Ascending aorta (tissue), 2 donors: ENCODE measurements around the gene KRT1. TPM values are rescaled to one million over a fixed set of nuclear protein-coding genes. Genes with fewer than 3 reads are reported as not detected.
"Not testable (repeated sequence)": the region's sequence is repeated elsewhere in the genome, so short reads cannot be mapped to it uniquely, and the experiment has no call there.

Source experiments
- DNase-seq, 2 donors: peaks; one replicate each; pipeline ENCODE4 v3.0.0-alpha.2; 2019; ENCODE audit warnings: low spot score in 2 of 2
- H3K27ac ChIP-seq, 2 donors: fragments of 200-600 bp; sonication (generic); one replicate each; pipeline ENCODE4 v1.5.1; 2016 to 2017; ENCODE audit warnings: mild to moderate bottlenecking in 1 of 2
- H3K27me3 ChIP-seq: fragments of 200-600 bp; sonication (generic); one replicate; pipeline ENCODE4 v1.5.1; 2017
- H3K36me3 ChIP-seq, 2 donors: fragments of 200-600 bp; sonication (generic); one replicate each; pipeline ENCODE4 v1.5.1; 2016
- H3K4me1 ChIP-seq, 2 donors: fragments of 200-600 bp; sonication (generic); one replicate each; pipeline ENCODE4 v1.5.1; 2016 to 2017; ENCODE audit warnings: mild to moderate bottlenecking in 1 of 2
- H3K4me3 ChIP-seq, 2 donors: fragments of 200-600 bp; sonication (generic); one replicate each; pipeline ENCODE4 v1.5.1; 2016 to 2017; ENCODE audit warnings: mild to moderate bottlenecking in 1 of 2
- H3K9me3 ChIP-seq, 2 donors: fragments of 200-600 bp; sonication (generic); one replicate each; pipeline ENCODE4 v1.5.1; 2016
- CTCF ChIP-seq, 3 experiments: fragments of 200-600 bp in 2 of 3; fragments of 450-650 bp in 1 of 3; sonication (generic) in 2 of 3; IDR thresholded peaks; one replicate each; pipeline ENCODE4 v1.5.1; 2016 to 2019; ENCODE audit warnings: antibody characterized with exemption in 3 of 3, mild to moderate bottlenecking in 1 of 3, moderate library complexity in 1 of 3
- intact Hi-C: fragments of 100-400 bp; cut with DNase I; formaldehyde crosslinking; loops from one replicate; pipeline ENCODE4 v1.15.1; 2023
- total RNA-seq: library from RNA; depleted of rRNA; stranded (reverse); fragments of >200 nt; gene quantifications from one replicate; pipeline ENCODE4 v1.1.0, GENCODE V29; 2016

The KRT1 gene
- total RNA-seq, 1 donor from 2014 or later = not detected

- Histone ChIP-seq H3K9me3 (no peaks in the 10 kb centered on the region), H3K36me3 (no peaks in the 10 kb centered on the region), H3K4me3 (no peak overlapping the region), H3K27ac (no peak overlapping the region), H3K4me1 (no peaks in the 10 kb centered on the region), H3K27me3 (no peaks in the 10 kb centered on the region)
- no peak for TF ChIP-seq CTCF (IDR thresholded peaks at IDR 0.05)
- no peak for DNase-seq
- intact Hi-C loops = no loop called here
These were observed 7.8 kb downstream of the KRT1 start for GRCh38 chr12:52672321-52672933.

GRCh38 chr12:52670961-52671360 lies 9.2 kb downstream of the KRT1 start:
- DNase-seq = no peak
- no peak for TF ChIP-seq CTCF (IDR thresholded peaks at IDR 0.05)
- H3K36me3 ChIP-seq = no peaks in the 10 kb centered on the region
- H3K4me1 ChIP-seq = no peaks in the 10 kb centered on the region
- no peaks in the 10 kb centered on the region for H3K27me3 ChIP-seq
- no peak overlapping the region for H3K4me3 ChIP-seq
- no peak overlapping the region for H3K27ac ChIP-seq
- intact Hi-C loops = no loop called here
- H3K9me3 ChIP-seq = no peaks in the 10 kb centered on the region

- DNase-seq = no peak
- intact Hi-C loops = no loop called here
- Histone ChIP-seq H3K27ac (no peak overlapping the region), H3K4me3 (no peak overlapping the region), H3K27me3 (no peaks in the 10 kb centered on the region), H3K9me3 (no peaks in the 10 kb centered on the region), H3K4me1 (no peaks in the 10 kb centered on the region), H3K36me3 (no peaks in the 10 kb centered on the region)
- no peak for TF ChIP-seq CTCF (IDR thresholded peaks at IDR 0.05)
These were observed 9.7 kb downstream of the KRT1 start for GRCh38 chr12:52670506-52670905.

GRCh38 chr12:52669941-52670340 lies 10.3 kb downstream of the KRT1 start:
- intact Hi-C loops, H3K27ac ChIP-seq: not testable (repeated sequence)

GRCh38 chr12:52669426-52669825 lies 10.8 kb downstream of the KRT1 start:
- no peak for DNase-seq
- Histone ChIP-seq H3K4me3 (no peak overlapping the region), H3K27me3 (no peaks in the 10 kb centered on the region), H3K4me1 (no peaks in the 10 kb centered on the region), H3K36me3 (no peaks in the 10 kb centered on the region), H3K27ac (no peak overlapping the region), H3K9me3 (no peaks in the 10 kb centered on the region)
- no peak for TF ChIP-seq CTCF (IDR thresholded peaks at IDR 0.05)
- intact Hi-C loops = no loop called here

More at GRCh38 chr12:52669941-52670340, 10.3 kb downstream of the KRT1 start:
- H3K9me3 ChIP-seq, DNase-seq, H3K4me1 ChIP-seq, H3K4me3 ChIP-seq, H3K27me3 ChIP-seq, H3K36me3 ChIP-seq: not testable (repeated sequence)

- no peak for TF ChIP-seq CTCF (IDR thresholded peaks at IDR 0.05)
- no peak for DNase-seq
- intact Hi-C loops = no loop called here
These were observed 12.3 kb downstream of the KRT1 start for GRCh38 chr12:52667931-52668330.

More at GRCh38 chr12:52667931-52668330, 12.3 kb downstream of the KRT1 start:
- no peaks in the 10 kb centered on the region for H3K9me3 ChIP-seq
- H3K27me3 ChIP-seq = no peaks in the 10 kb centered on the region
- no peaks in the 10 kb centered on the region for H3K4me1 ChIP-seq
- no peak overlapping the region for H3K27ac ChIP-seq
- H3K4me3 ChIP-seq = no peak overlapping the region
- H3K36me3 ChIP-seq = no peaks in the 10 kb centered on the region
